ENCODE measurements around the gene DRD3. TPM values are rescaled to one million over a fixed set of nuclear protein-coding genes. Genes with fewer than 3 reads are reported as not detected.

Gene DRD3
- total and polyA plus RNA-seq, 2 of the 8 experiments (the other 6 are each of a cell fraction or from before 2014, with no cell fraction given), result 0.32 to 1.3 TPM

GRCh38 chr3:114194750-114195149 lies 15.9 kb upstream of the DRD3 start:
- no peak overlapping the region for H3K9ac ChIP-seq (replicated peaks in 1 of 4; ENCODE audit: extremely low read depth in 1 of 4, low read depth in 3 of 4, low read length in 3 of 4)
- no peak for FAIRE-seq
- H3K23ac ChIP-seq (ENCODE audit: insufficient read length), result no peak overlapping the region
- H3K14ac ChIP-seq (ENCODE audit: insufficient read length), result no peak overlapping the region
- no peak overlapping the region for H2BK5ac ChIP-seq (ENCODE audit: low read depth, low read length)
- no peak overlapping the region for H4K8ac ChIP-seq (ENCODE audit: extremely low read depth, insufficient read depth, low read length)
- CTCF ChIA-PET (ENCODE audit: partially characterized antibody), result interaction anchor here (0.7 to 1.9 kb wide), 3 partner anchors 10 to 40 kb away, joined by 3 to 4 read pairs (median 3); no protein-coding TSS in a partner anchor
- H3K4me2 ChIP-seq (ENCODE audit: insufficient read depth in 1 of 2, low read depth in 2 of 2, low read length in 2 of 2), result no peak overlapping the region
- no peak overlapping the region for H2AK5ac ChIP-seq (ENCODE audit: low read depth, low read length)
- no peaks in the 10 kb centered on the region for H3K23me2 ChIP-seq (ENCODE audit: low read depth, low read length)
- H2AFZ ChIP-seq (ENCODE audit: low read length), result no peak overlapping the region
- H4K20me1 ChIP-seq (replicated peaks in 1 of 2; ENCODE audit: control insufficient read depth in 1 of 2, insufficient read depth in 2 of 2, low read length in 2 of 2), result no peaks in the 10 kb centered on the region
- H3K27me3 ChIP-seq (replicated peaks in 1 of 4; ENCODE audit: control insufficient read depth in 3 of 4, extremely low read depth in 1 of 4, insufficient read depth in 3 of 4, low read length in 3 of 4), result no peaks in the 10 kb centered on the region
- no peaks in the 10 kb centered on the region for H3K9me3 ChIP-seq (ENCODE audit: insufficient read depth in 2 of 2, low read depth in 1 of 2, low read length in 1 of 2)
- H3K79me1 ChIP-seq (ENCODE audit: low read depth, low read length), result no peaks in the 10 kb centered on the region
- no peak overlapping the region for H2BK15ac ChIP-seq (ENCODE audit: low read length)
- no peaks in the 10 kb centered on the region for H3K79me2 ChIP-seq (ENCODE audit: control insufficient read depth in 1 of 2, insufficient read depth in 2 of 2, low read length in 2 of 2)
- WGBS, 2 experiments (ENCODE audit: extremely low coverage in 1 of 2, insufficient coverage in 1 of 2, insufficient read length in 1 of 2, insufficient replicate concordance in 2 of 2, low coverage in 1 of 2, low lambda C conversion rate in 2 of 2, missing lambda C conversion rate in 1 of 2), result 73% methylated on average over 1 of the region's 1 CpG; no CpG with 5 or more reads in 1 of the 2 experiments
- H3K56ac ChIP-seq (replicated peaks; ENCODE audit: insufficient read length, low read depth, low read length), result no peak overlapping the region
- H4K91ac ChIP-seq (replicated peaks; ENCODE audit: insufficient read length, low read length), result no peak overlapping the region
- no peak overlapping the region for H3K27ac ChIP-seq (ENCODE audit: low read depth, low read length)
- H2BK120ac ChIP-seq (replicated peaks; ENCODE audit: low read depth, low read length), result no peak overlapping the region
- H3K18ac ChIP-seq (ENCODE audit: extremely low read depth, low read length), result no peak overlapping the region
- H2BK12ac ChIP-seq (ENCODE audit: low read depth, low read length), result no peak overlapping the region
- H4K5ac ChIP-seq (ENCODE audit: insufficient read length, low read depth, low read length), result no peak overlapping the region
- POLR2A ChIA-PET (ENCODE audit: partially characterized antibody), result no interaction called here
- no peak for DNase-seq (ENCODE audit: low read depth in 1 of 2, low spot score in 2 of 2)
- H3K4me3 ChIP-seq (ENCODE audit: extremely low read depth in 1 of 4, insufficient read depth in 2 of 4, low read depth in 3 of 4, low read length in 4 of 4), result no peak overlapping the region
- H2BK20ac ChIP-seq (ENCODE audit: low read length), result no peak overlapping the region
- H3K4ac ChIP-seq (replicated peaks; ENCODE audit: insufficient read length, low read depth, low read length), result no peak overlapping the region
- H3K4me1 ChIP-seq (replicated peaks in 1 of 4; ENCODE audit: control insufficient read depth in 3 of 4, insufficient read depth in 4 of 4, low read length in 3 of 4), result no peaks in the 10 kb centered on the region
- no peaks in the 10 kb centered on the region for H3K36me3 ChIP-seq (ENCODE audit: control insufficient read depth in 2 of 4, insufficient read depth in 4 of 4, low read length in 3 of 4)
- TF ChIP-seq PHF8 (conservative IDR thresholded peaks at IDR 0.05; ENCODE audit: low read depth, low read length), result no peak
- TF ChIP-seq BACH1 (IDR thresholded peaks at IDR 0.05; ENCODE audit: low read length), result no peak
- TF ChIP-seq FOSL1 (IDR thresholded peaks at IDR 0.05; ENCODE audit: insufficient read depth, low read depth, low read length), result no peak
- TF ChIP-seq SAP30 (IDR thresholded peaks at IDR 0.05; ENCODE audit: insufficient read depth, insufficient replicate concordance, low read length), result no peak
- TF ChIP-seq RBBP5 (IDR thresholded peaks at IDR 0.05; ENCODE audit: borderline replicate concordance, low read depth, low read length), result no peak
- no peak for TF ChIP-seq MAFK (IDR thresholded peaks at IDR 0.05; ENCODE audit: low read depth, low read length)
- TF ChIP-seq TAF7 (optimal IDR thresholded peaks at IDR 0.05; ENCODE audit: borderline replicate concordance, low read depth, low read length), result no peak
- TF ChIP-seq CTBP2 (IDR thresholded peaks at IDR 0.05; ENCODE audit: borderline replicate concordance, insufficient read depth, insufficient read length, low read length), result no peak
- no peak for TF ChIP-seq POLR2AphosphoS5 (IDR thresholded peaks at IDR 0.05; ENCODE audit: low read depth, low read length)
- TF ChIP-seq RXRA (IDR thresholded peaks at IDR 0.05; ENCODE audit: insufficient read depth, low read depth, low read length), result no peak
- no peak for TF ChIP-seq SP4 (IDR thresholded peaks at IDR 0.05; ENCODE audit: low read length)
- no peak for TF ChIP-seq POLR2A (IDR thresholded peaks at IDR 0.05; ENCODE audit: control extremely low read depth in 1 of 2, low read depth in 2 of 2, low read length in 2 of 2)
- TF ChIP-seq SP2 (IDR thresholded peaks at IDR 0.05; ENCODE audit: low read length), result no peak
- TF ChIP-seq ASH2L (IDR thresholded peaks at IDR 0.05; ENCODE audit: low read length), result no peak
- TF ChIP-seq RNF2 (IDR thresholded peaks at IDR 0.05; ENCODE audit: borderline replicate concordance, low read depth, low read length, missing control alignments, poor library complexity, severe bottlenecking), result no peak
